Sigmoid colon (tissue), 7 donors: ENCODE data around the gene SLCO1A2. TPM values are rescaled to one million over a fixed set of nuclear protein-coding genes. Genes with fewer than 3 reads are reported as not detected.

ENCODE experiments used
- DNase-seq: peaks from one replicate; pipeline ENCODE4 v3.0.0-alpha.2; 2019
- H3K27ac ChIP-seq, 4 donors: fragments of 200-600 bp; sonication (generic); one replicate each; pipeline ENCODE4 v1.5.1; 2016 to 2019; ENCODE audit warnings: mild to moderate bottlenecking in 1 of 4
- H3K27me3 ChIP-seq, 3 donors: fragments of 200-600 bp; sonication (generic); one replicate each; pipeline ENCODE4 v1.5.1; 2019; ENCODE audit warnings: mild to moderate bottlenecking in 1 of 3
- H3K36me3 ChIP-seq, 4 donors: fragments of 200-600 bp; sonication (generic); one replicate each; pipeline ENCODE4 v1.5.1; 2016 to 2019
- H3K4me1 ChIP-seq, 4 donors: fragments of 200-600 bp; sonication (generic); one replicate each; pipeline ENCODE4 v1.5.1; 2017 to 2019
- H3K4me3 ChIP-seq, 4 donors: fragments of 200-600 bp; sonication (generic); one replicate each; pipeline ENCODE4 v1.5.1; 2017 to 2019; ENCODE audit warnings: mild to moderate bottlenecking in 2 of 4, moderate library complexity in 1 of 4
- H3K9me3 ChIP-seq, 4 donors: fragments of 200-600 bp in 3 of 4; sonication (generic) in 3 of 4; one replicate each; pipeline versions ENCODE4 v1.5.1 to v1.6.1; 2013 to 2019
- CTCF ChIP-seq, 4 experiments: fragments of 450-650 bp in 3 of 4; fragments of 200-600 bp in 1 of 4; IDR thresholded peaks; one replicate each; pipeline ENCODE4 v1.5.1; 2016 to 2019; ENCODE audit warnings: antibody characterized with exemption in 4 of 4, mild to moderate bottlenecking in 3 of 4, moderate library complexity in 2 of 4
- EP300 ChIP-seq, 4 donors: sonication (generic); formaldehyde crosslinking; IDR thresholded peaks; one replicate each; pipeline ENCODE4 v1.6.1; 2017; ENCODE audit warnings: antibody characterized with exemption in 4 of 4
- POLR2A ChIP-seq, 2 donors: fragments of 450-650 bp; IDR thresholded peaks; one replicate each; pipeline ENCODE4 v1.6.1; 2016; ENCODE audit warnings: antibody characterized with exemption in 2 of 2, mild to moderate bottlenecking in 2 of 2, moderate library complexity in 2 of 2
- POLR2AphosphoS5 ChIP-seq, 4 donors: sonication (generic); formaldehyde crosslinking; IDR thresholded peaks; one replicate each; pipeline ENCODE4 v1.6.1; 2017; ENCODE audit warnings: antibody characterized with exemption in 4 of 4
- WGBS, 2 donors: extraction: QIAGEN DNeasy Blood & Tissue Kit; methylation state at CpG; one replicate each; pipeline ENCODE4 v1.1.7; 2013; 5-methylcytosine and 5-hydroxymethylcytosine counted together
- intact Hi-C: fragments of 100-400 bp; cut with DNase I; formaldehyde crosslinking; loops from one replicate; pipeline ENCODE4 v1.15.1; 2023
- polyA plus RNA-seq, 3 donors: library from polyadenylated mRNA; stranded (reverse); fragments of 200-250 nt; gene quantifications; one replicate each; pipeline ENCODE4 v1.2.3, GENCODE V29; 2013
- total RNA-seq, 4 donors: library from RNA; depleted of rRNA; stranded (reverse); fragments of >200 nt; gene quantifications; one replicate each; pipeline ENCODE4 v1.1.0, GENCODE V29; 2016
- donor health status: healthy with polysubstance abuse.
- donor health status: Bipolar disorder and iron deficiency.
- donor health status: healthy.

Gene SLCO1A2
- total and polyA plus RNA-seq, 7 donors, result under 0.01 TPM; not detected in 6

GRCh38 chr12:21330682-21331253 is 3.9 kb downstream of the SLCO1A2 start:
- Histone ChIP-seq H3K36me3 (no peaks in the 10 kb centered on the region), H3K4me3 (no peak overlapping the region), H3K4me1 (no peaks in the 10 kb centered on the region), H3K27me3 (no peaks in the 10 kb centered on the region), H3K27ac (no peak overlapping the region), H3K9me3 (peaks cover 0 to 16% (median 0%) of the 10 kb centered on the region in 4 donors)
- TF ChIP-seq EP300 (IDR thresholded peaks at IDR 0.05) (no peak), POLR2A (IDR thresholded peaks at IDR 0.05) (no peak), CTCF (IDR thresholded peaks at IDR 0.05) (no peak), POLR2AphosphoS5 (IDR thresholded peaks at IDR 0.05) (no peak)
- intact Hi-C loops, result no loop called here
- 74 to 75% methylated on average over 1 of the region's 1 CpG for WGBS, 2 donors
- DNase-seq, result no peak

- no peaks in the 10 kb centered on the region for H3K36me3 ChIP-seq
- no peak overlapping the region for H3K4me3 ChIP-seq
- H3K27ac ChIP-seq, result no peak overlapping the region
- no peaks in the 10 kb centered on the region for H3K4me1 ChIP-seq
- DNase-seq, result no peak
- H3K9me3 ChIP-seq, result peaks cover 0 to 16% (median 0%) of the 10 kb centered on the region in 4 donors
- H3K27me3 ChIP-seq, result no peaks in the 10 kb centered on the region
- no peak for TF ChIP-seq POLR2A (IDR thresholded peaks at IDR 0.05)
- no peak for TF ChIP-seq CTCF (IDR thresholded peaks at IDR 0.05)
- no peak for TF ChIP-seq EP300 (IDR thresholded peaks at IDR 0.05)
- no peak for TF ChIP-seq POLR2AphosphoS5 (IDR thresholded peaks at IDR 0.05)
- intact Hi-C loops, result no loop called here
Observed at GRCh38 chr12:21328578-21328977, 6.1 kb downstream of the SLCO1A2 start.

GRCh38 chr12:21324551-21324950 is 10.2 kb downstream of the SLCO1A2 start:
- intact Hi-C loops, result no loop called here
- Histone ChIP-seq H3K36me3 (no peaks in the 10 kb centered on the region), H3K9me3 (peaks cover 0 to 13% (median 0%) of the 10 kb centered on the region in 4 donors), H3K4me3 (no peak overlapping the region), H3K27ac (no peak overlapping the region), H3K4me1 (no peaks in the 10 kb centered on the region), H3K27me3 (no peaks in the 10 kb centered on the region)
- DNase-seq, result no peak
- TF ChIP-seq EP300 (IDR thresholded peaks at IDR 0.05) (no peak), POLR2A (IDR thresholded peaks at IDR 0.05) (no peak), CTCF (IDR thresholded peaks at IDR 0.05) (no peak)
- 8 to 26% methylated on average over 1 of the region's 1 CpG for WGBS, 2 donors

GRCh38 chr12:21323736-21324135 is 11.0 kb downstream of the SLCO1A2 start:
- H3K27ac ChIP-seq, result no peak overlapping the region
- no peaks in the 10 kb centered on the region for H3K36me3 ChIP-seq
- H3K4me1 ChIP-seq, result no peaks in the 10 kb centered on the region
- H3K4me3 ChIP-seq, result no peak overlapping the region
- H3K27me3 ChIP-seq, result no peaks in the 10 kb centered on the region
- H3K9me3 ChIP-seq, result peaks cover 0 to 13% (median 0%) of the 10 kb centered on the region in 4 donors
- WGBS, 2 donors, result 45 to 48% methylated on average over 2 of the region's 2 CpGs
- no peak for DNase-seq
- TF ChIP-seq POLR2A (IDR thresholded peaks at IDR 0.05), result no peak
- TF ChIP-seq CTCF (IDR thresholded peaks at IDR 0.05), result no peak
- TF ChIP-seq EP300 (IDR thresholded peaks at IDR 0.05), result no peak
- TF ChIP-seq POLR2AphosphoS5 (IDR thresholded peaks at IDR 0.05), result no peak
- intact Hi-C loops, result no loop called here

GRCh38 chr12:21308785-21309184 is 25.9 kb downstream of the SLCO1A2 start:
- H3K9me3 ChIP-seq, result no peaks in the 10 kb centered on the region
- 19 to 68% methylated on average over 1 of the region's 1 CpG for WGBS, 2 donors
- H3K4me3 ChIP-seq, result no peak overlapping the region
- no peaks in the 10 kb centered on the region for H3K27me3 ChIP-seq
- no peaks in the 10 kb centered on the region for H3K36me3 ChIP-seq
- DNase-seq, result no peak
- H3K27ac ChIP-seq, result no peak overlapping the region
- intact Hi-C loops, result no loop called here
- no peaks in the 10 kb centered on the region for H3K4me1 ChIP-seq
- TF ChIP-seq POLR2AphosphoS5 (IDR thresholded peaks at IDR 0.05) (no peak), POLR2A (IDR thresholded peaks at IDR 0.05) (no peak), CTCF (IDR thresholded peaks at IDR 0.05) (no peak), EP300 (IDR thresholded peaks at IDR 0.05) (no peak)
